Fibroblast of pulmonary artery (primary cell): ENCODE measurements around the gene EP400.

Experiments
- DNase-seq: peaks from one replicate; pipeline ENCODE4 v3.0.0-alpha.2; 2010; ENCODE audit warnings: low read depth
- H3K4me3 ChIP-seq: replicated peaks from 2 replicates; pipeline ENCODE4 v1.5.1; 2011; ENCODE audit warnings: low read depth, mild to moderate bottlenecking, control low read depth, low read length, moderate library complexity
- TF ChIP-seq, protein P1 (sequence below): IDR thresholded peaks from 2 replicates; pipeline ENCODE4 v1.5.1; 2011; ENCODE audit warnings: mild to moderate bottlenecking, control low read depth, low read length, inconsistent platforms; ENCODE audit errors: missing control alignments

The EP400 gene

DNA sequence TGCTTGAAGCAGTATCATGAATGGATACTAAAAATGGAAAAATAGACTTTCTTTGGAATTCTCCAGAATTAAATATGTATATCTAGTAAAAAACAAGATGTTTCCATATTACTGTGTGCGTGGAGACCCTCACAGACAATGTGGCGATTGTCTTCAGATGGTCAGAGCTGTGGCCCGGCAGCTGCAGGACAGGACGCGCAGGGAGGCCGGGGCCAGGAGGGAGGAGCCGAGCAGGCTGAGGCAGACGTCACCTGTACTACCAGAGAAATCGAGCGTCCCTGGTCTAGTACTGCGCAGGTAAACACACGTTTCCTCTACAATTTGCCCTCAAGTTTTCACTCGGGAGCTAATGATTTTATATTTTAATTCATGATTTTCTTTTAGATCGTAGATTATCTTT lies 171.5 kb downstream of the EP400 start:
- H3K4me3 ChIP-seq: no peak overlapping the region
- TF ChIP-seq, protein P1, sequence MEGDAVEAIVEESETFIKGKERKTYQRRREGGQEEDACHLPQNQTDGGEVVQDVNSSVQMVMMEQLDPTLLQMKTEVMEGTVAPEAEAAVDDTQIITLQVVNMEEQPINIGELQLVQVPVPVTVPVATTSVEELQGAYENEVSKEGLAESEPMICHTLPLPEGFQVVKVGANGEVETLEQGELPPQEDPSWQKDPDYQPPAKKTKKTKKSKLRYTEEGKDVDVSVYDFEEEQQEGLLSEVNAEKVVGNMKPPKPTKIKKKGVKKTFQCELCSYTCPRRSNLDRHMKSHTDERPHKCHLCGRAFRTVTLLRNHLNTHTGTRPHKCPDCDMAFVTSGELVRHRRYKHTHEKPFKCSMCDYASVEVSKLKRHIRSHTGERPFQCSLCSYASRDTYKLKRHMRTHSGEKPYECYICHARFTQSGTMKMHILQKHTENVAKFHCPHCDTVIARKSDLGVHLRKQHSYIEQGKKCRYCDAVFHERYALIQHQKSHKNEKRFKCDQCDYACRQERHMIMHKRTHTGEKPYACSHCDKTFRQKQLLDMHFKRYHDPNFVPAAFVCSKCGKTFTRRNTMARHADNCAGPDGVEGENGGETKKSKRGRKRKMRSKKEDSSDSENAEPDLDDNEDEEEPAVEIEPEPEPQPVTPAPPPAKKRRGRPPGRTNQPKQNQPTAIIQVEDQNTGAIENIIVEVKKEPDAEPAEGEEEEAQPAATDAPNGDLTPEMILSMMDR: no peak
- DNase-seq: no peak

DNA sequence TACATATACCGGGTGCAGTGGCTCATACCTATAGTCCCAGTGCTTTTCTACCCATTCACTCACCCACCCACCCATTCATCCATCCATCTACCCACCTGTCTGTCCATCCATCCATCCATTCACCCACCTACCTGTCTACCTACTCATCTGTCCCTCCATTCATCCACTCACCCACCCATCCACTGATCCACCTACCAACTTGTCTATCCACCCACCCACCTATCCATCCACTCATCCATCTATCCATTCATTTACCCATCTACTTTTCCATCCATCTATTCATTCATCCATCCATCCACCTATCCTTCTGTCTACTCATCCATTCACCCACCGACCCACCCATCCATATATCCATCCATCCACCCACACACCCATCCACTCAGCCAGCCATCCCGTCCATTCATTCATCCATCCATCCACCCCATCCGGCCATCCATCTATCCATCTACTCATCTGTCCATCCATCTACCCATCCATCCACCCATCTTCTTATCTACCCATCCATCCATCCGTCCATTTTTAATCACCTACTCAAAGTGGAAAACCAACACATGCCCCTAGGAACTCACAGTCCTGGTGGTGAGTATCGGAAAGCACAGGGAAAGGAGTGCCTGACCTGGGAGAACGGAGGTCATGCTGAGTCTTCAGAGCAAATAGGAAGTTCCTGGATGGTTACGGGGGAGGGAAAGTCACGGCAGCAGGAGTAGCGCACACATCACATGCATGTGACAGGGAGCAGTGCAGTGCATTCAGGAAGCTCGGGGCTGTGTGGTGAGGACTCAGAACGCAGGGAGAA lies 174.4 kb downstream of the EP400 start:
- TF ChIP-seq, protein P1: no peak

DNA sequence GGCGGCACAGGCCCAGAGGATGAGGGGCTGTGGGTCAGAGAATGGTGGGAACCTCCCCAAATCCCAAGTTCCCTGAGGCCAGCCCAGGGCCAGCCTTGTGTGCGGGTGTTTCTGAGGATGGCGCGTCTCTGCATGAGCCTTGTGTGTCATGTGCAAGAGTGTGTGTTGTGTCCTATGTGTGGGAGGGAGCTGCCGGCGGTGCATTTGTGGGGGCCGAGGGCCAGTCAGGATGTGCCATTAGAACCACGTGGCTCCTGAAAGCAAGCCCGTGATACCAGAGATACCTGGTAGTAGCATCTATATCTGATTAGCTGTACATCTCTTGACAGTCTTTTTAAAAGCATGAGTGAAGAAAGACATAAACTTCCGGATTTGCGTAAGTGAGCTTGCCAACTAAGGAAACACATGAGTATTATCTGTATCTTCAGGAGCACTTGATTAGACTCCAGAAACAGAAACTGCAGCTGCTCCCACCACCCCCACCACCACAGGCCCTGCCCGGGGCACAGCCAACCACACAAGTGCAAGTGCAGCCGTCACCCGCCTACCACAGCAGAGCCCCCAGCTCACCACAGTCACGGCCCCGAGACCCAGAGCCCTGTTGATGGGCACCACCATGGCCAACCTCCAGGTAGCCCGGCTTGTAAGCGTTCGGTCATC lies 175.2 kb downstream of the EP400 start:
- no peak for DNase-seq
- no peak overlapping the region for H3K4me3 ChIP-seq
- TF ChIP-seq, protein P1: no peak

More for the DNA sequence above, 174.4 kb downstream of the EP400 start:
- no peak overlapping the region for H3K4me3 ChIP-seq
- DNase-seq: no peak

DNA sequence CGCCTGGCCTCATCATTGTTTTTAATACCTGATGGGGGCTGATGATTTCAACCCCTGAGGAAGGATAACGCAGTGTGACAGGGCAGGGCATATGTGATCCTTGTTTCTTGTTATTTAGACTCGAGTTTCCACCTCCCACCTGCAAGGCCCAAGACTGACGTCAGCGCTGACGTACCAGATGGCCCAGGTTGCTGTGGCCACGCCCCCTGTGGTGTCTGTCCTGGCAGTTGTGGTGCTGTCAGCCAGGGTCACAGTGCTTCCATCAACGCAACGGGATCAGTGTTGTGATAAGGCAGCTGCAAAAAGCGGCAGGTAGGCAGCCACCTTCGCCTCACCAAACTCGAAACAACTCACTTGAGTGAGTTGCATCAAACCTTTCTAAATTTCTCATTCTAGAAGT lies 176.0 kb downstream of the EP400 start:
- no peak for DNase-seq
- H3K4me3 ChIP-seq: no peak overlapping the region
- TF ChIP-seq, protein P1: no peak

DNA sequence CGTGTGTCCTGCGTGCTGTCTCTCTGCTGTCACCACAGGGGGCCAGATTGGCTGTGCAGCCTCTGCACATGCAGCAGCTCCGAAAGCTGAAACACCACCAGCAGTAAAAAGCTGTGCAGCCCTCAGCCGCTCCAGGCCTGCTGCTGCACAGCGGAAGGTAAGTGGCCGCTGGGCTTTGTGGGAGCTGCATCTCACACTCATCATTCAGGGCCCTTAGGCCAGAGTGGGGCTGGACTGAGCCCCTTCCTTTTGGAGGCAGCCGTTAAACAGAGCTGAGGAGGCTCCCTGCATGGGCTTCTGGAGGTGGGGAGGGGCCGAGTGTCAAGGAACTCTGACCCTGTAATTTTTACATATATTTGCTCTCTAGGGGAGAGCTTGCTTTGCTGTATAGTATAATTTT lies 177.3 kb downstream of the EP400 start:
- no peak for DNase-seq
- no peak overlapping the region for H3K4me3 ChIP-seq
- TF ChIP-seq, protein P1: no peak

DNA sequence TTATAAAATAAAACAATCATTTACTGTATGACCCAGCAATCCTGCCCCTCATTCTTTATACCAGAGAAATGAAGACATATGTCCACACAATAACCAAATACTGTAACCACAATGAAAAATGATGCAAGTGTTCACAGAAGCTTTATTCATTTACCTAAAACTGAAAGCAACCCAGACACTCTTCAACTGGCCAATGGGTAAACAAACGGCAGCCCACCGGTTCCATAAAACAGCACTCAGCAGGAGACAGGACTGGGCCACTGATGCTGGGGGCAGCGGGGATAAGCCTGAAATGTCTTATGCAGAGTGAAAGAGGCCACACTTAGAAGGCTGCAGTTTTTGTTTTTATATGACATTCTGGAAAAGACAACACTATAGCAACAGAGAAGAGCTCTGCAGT lies 179.3 kb downstream of the EP400 start:
- no peak overlapping the region for H3K4me3 ChIP-seq
- no peak for DNase-seq
- TF ChIP-seq, protein P1: no peak

DNA sequence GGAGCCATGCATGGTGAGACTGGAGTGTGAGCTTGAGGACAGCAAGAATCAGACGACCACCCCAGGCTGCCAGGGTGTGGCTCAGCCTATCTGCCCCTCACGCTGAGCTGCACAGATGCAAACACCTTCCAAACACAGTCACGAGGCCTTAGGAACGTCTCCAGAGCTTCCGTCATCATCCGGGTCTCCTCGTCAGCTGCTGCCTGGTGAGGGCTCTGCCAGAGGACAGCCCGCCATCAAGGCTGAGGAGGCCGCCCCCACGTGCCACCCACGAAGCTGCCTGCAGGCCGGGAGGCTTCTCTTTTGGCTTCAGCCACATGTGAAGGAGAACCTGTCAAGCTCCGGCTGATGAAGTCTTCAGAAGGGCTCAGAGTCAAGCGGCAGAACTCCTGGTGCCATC lies 180.9 kb downstream of the EP400 start:
- no peak for DNase-seq
- no peak overlapping the region for H3K4me3 ChIP-seq
- TF ChIP-seq, protein P1: no peak
